HG03354 (cell line): ENCODE data around the gene PATJ.
A peak's percentile ranks its signal among the peaks of the same experiment; 100 is the strongest.
"Not testable (repeated sequence)": the region's sequence is repeated elsewhere in the genome, so short reads cannot be mapped to it uniquely, and the experiment has no call there.

ENCODE experiments used
- ATAC-seq: cut with Tn5 transposase; IDR thresholded peaks from one replicate; pipeline ENCODE4 v1.9.1; 2021; ENCODE audit warnings: mild to moderate bottlenecking; ENCODE audit not compliant: unreplicated experiment, poor library complexity, severe bottlenecking

PATJ gene

GRCh38 chr1:61741711-61742619, at the start of gene PATJ:
PATJ (plus strand) TSS chr1:61742480; CDS start chr1:61762893, 20,413 bp downstream.
- ATAC-seq = peak; percentile 78

GRCh38 chr1:61699911-61700851, 42.1 kb upstream of the PATJ start:
- ATAC-seq = no peak

- no peak for ATAC-seq
Measured at GRCh38 chr1:61708953-61709907, 33.0 kb upstream of the PATJ start.

- no peak for ATAC-seq
Measured at GRCh38 chr1:61709908-61710289, 32.4 kb upstream of the PATJ start.

- ATAC-seq = not testable (repeated sequence)
Measured at GRCh38 chr1:61711257-61711656, 31.0 kb upstream of the PATJ start.

GRCh38 chr1:61711969-61712368, 30.3 kb upstream of the PATJ start:
- no peak for ATAC-seq

GRCh38 chr1:61718996-61719663, 23.1 kb upstream of the PATJ start:
- ATAC-seq = not testable (repeated sequence)

GRCh38 chr1:61724506-61724812, 17.8 kb upstream of the PATJ start:
- ATAC-seq = peak; percentile 6

- ATAC-seq = peak; percentile 99
Measured at GRCh38 chr1:61724813-61725694, 17.2 kb upstream of the PATJ start, which contains the start of gene TM2D1. TM2D1 (minus strand) TSS chr1:61725141; CDS start chr1:61725120, 21 bp downstream.

GRCh38 chr1:61727544-61727943, 14.7 kb upstream of the PATJ start:
- no peak for ATAC-seq

- not testable (repeated sequence) for ATAC-seq
Measured at GRCh38 chr1:61730679-61731078, 11.6 kb upstream of the PATJ start.

GRCh38 chr1:61732726-61733125, 9.6 kb upstream of the PATJ start:
- no peak for ATAC-seq

- no peak for ATAC-seq
Measured at GRCh38 chr1:61740751-61741700, 1.3 kb upstream of the PATJ start.

- peak; percentile 57 for ATAC-seq
Measured at GRCh38 chr1:61742620-61743430, 545 bp downstream of the PATJ start.

- ATAC-seq = no peak
Measured at GRCh38 chr1:61743431-61743705, 1.1 kb downstream of the PATJ start.
